Activated CD8-positive, alpha-beta memory T cell treated with anti-CD3 and anti-CD28 coated beads for 48 hours (primary cell): ENCODE data around the gene SPACA5.
A peak's percentile ranks its signal among the peaks of the same experiment; 100 is the strongest.
"Not testable (repeated sequence)": the region's sequence is repeated elsewhere in the genome, so short reads cannot be mapped to it uniquely, and the experiment has no call there.

ENCODE experiments used
- DNase-seq, 3 experiments: peaks; one replicate each; pipeline ENCODE4 v3.0.0-alpha.2; 2020; ENCODE audit warnings: low read depth in 2 of 3, low spot score in 2 of 3

The SPACA5 gene

DNA sequence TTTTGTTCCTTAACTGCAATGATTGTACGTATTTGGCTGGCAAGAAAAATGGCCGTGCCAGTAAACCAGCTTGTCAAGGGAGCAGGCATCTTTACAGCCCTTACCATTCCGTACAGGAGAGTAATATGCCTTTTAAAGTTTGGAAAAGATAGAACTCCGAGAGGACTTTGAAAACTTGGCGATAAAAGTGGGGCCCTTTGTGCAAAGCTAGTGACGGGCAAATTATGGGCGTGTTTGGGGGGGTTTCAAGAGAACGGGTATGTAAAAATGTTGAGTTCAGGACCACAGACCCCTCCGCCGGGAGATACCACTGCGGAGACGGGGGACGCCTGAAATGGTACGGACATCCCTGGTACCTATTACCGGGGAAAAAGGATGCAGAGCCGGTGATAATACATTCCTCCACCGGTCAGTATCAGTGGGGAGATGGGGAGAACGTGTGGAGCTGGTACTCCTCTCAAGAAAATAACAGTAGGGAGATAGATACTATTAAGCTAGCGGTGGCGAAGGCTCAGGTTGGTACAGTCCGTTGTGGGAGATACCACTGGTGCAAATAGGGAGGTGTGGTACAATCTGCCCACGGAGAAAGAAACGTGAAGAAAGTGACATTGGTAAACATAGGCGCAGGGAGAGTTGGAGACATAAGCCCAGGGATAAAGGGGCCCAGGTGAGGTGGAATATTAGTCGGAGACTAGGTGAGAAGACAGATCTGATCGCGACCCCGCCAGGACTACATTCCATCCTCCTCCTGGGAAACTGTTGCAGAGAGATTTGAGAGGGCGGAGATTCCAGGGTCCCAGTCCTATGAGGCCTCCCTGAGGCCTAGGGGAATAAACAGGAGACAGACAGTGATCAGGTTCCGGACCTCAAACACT, 14.5 kb downstream of the SPACA5 start:
- peak in 1 of 3 experiments; percentile 29 for DNase-seq

GRCh38 chrX:48022100-48022499, 15.3 kb downstream of the SPACA5 start:
- no peak for DNase-seq

DNA sequence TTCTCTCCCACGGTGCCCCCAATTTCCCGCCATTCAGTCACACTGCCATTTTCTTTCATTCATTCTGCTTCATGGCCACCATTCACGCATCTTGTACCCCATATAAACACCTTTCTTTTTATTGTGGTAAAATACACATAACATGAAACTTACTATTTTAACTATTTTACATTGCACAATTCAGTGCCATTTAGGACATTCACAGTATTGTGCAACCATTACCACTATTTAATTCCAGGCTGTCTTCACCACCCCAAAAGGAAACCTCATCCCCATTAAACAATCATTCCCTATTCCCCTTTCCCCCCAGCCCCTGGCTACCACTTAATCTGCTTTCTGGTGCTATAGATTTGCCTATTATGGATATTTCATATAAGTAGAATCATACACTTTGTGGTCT, 15.9 kb downstream of the SPACA5 start:
- DNase-seq = no peak

DNA sequence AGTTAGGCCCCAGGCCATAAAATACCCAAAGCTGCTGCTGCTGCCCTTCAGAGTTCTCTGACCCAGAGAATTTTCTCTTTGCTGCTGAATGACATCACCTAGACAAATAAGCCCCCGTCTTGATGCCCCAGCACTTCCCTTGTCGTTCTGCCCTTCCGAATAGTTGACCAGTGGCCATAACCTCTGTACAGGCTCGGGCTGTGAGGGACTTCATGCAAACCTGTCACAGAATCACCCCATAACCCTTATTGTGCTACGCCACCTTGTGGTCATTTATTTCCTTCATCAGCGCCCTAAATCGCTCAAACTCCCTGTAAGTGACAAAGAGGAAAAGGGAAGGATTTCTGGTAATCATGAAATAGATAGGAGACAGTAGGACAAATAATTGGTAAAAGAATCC, 18.8 kb downstream of the SPACA5 start:
- DNase-seq = no peak

- not testable (repeated sequence) for DNase-seq
Observed at GRCh38 chrX:48027545-48027944, 20.8 kb downstream of the SPACA5 start.

GRCh38 chrX:48028091-48028490, 21.3 kb downstream of the SPACA5 start:
- no peak for DNase-seq

- DNase-seq = no peak
Observed at GRCh38 chrX:48030237-48030636, 23.4 kb downstream of the SPACA5 start.

DNA sequence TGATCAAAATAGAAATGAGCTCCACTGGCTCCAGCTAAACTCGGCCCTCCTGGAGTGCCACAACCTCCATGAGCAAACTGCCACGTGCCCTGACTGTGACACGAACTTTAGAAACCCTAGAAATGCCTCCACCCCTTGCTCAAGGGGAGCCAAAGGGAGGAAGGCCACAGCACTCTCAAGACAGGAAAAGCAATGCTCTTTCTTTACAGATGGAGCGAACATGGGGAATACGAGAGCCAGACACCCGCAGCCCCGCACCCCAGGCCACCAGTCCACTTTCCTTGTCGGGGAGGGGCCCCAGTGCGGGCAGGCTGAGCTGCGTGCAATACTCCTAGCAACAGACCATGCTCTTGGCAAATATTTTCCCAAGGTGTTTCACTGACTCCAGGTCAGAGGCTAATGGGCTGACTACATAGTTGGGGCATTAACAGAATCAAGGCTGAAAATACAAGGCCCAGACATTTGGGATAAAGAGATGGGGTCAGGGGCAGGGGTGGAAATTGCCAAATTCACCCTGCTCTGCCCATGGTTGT, 23.9 kb downstream of the SPACA5 start:
- DNase-seq = not testable (repeated sequence)

GRCh38 chrX:48035891-48036290, 29.1 kb downstream of the SPACA5 start:
- DNase-seq = no peak

DNA sequence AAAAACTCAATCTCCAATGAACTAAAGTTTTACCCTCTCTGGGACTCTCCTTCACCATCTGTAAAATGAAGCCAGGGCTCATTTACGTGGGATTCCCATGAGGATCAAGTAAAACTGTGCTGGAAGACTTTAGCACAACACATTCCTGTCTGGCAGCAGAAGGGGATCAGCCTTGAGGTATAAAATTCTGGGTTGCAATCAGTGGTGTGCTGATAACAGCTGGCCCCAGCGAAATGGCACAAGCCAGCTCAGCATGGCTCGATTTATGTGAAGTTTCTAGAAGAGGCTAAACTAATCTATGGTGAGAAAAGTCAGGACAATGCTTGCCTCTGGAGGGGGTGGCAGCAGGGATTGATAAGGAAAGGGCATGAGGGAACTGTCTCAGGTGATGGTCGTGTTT, 36.3 kb downstream of the SPACA5 start:
- DNase-seq = no peak

GRCh38 chrX:48045410-48046311, 38.9 kb downstream of the SPACA5 start:
- no peak for DNase-seq

DNA sequence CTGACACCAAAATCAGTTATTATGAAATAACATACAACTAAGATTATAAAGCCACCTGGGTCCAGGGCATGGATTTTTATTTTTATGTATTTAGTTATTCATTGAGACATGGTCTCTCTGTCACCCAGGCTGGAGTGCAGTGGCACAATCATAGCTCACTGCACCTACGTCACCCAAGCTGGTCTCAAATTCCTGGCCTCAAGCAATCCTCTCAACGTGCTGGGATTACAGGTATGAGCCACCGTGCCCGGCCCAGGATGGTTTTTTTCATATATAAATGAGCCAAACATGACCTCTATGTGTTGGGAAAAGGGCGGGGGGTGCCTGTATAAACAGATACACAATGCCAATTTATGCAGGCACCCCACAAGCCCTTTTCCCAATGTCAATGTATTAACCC, 40.1 kb downstream of the SPACA5 start:
- DNase-seq = no peak

- DNase-seq = no peak
Observed at GRCh38 chrX:48058621-48059295, 52.0 kb downstream of the SPACA5 start.

GRCh38 chrX:48059296-48059639, 52.5 kb downstream of the SPACA5 start:
- no peak for DNase-seq
